GM06990 (cell line): Measurements from ENCODE around the gene ARID5B.

Experiments used
- DNase-seq: peaks from one replicate; pipeline ENCODE4 v3.0.0-alpha.2; 2011; ENCODE audit not compliant: insufficient read length; ENCODE audit errors: extremely low read depth
- H3K27me3 ChIP-seq: replicated peaks from 2 replicates; pipeline ENCODE4 v1.6.0; 2011; ENCODE audit warnings: low read length; ENCODE audit not compliant: control insufficient read depth, insufficient read depth
- H3K36me3 ChIP-seq: 2 replicates; pipeline ENCODE4 v1.5.1; 2011; ENCODE audit warnings: low read length; ENCODE audit not compliant: control insufficient read depth, insufficient read depth
- H3K4me3 ChIP-seq: replicated peaks from 2 replicates; pipeline ENCODE4 v1.5.1; 2011; ENCODE audit warnings: low read depth, mild to moderate bottlenecking, control low read depth, low read length
- CTCF ChIP-seq: IDR thresholded peaks from 2 replicates; pipeline ENCODE4 v1.5.1; 2011; ENCODE audit warnings: low read length, control low read depth, mild to moderate bottlenecking, inconsistent platforms; ENCODE audit not compliant: insufficient read depth, poor library complexity, severe bottlenecking

The ARID5B gene

GRCh38 chr10:61890881-61891409 is 10.6 kb upstream of the ARID5B start:
- H3K36me3 ChIP-seq, result no peaks in the 10 kb centered on the region
- no peak for TF ChIP-seq CTCF
- no peak overlapping the region for H3K4me3 ChIP-seq
- no peak for DNase-seq
- H3K27me3 ChIP-seq, result no peaks in the 10 kb centered on the region; the same call in 1 of the 2 replicates

DNA sequence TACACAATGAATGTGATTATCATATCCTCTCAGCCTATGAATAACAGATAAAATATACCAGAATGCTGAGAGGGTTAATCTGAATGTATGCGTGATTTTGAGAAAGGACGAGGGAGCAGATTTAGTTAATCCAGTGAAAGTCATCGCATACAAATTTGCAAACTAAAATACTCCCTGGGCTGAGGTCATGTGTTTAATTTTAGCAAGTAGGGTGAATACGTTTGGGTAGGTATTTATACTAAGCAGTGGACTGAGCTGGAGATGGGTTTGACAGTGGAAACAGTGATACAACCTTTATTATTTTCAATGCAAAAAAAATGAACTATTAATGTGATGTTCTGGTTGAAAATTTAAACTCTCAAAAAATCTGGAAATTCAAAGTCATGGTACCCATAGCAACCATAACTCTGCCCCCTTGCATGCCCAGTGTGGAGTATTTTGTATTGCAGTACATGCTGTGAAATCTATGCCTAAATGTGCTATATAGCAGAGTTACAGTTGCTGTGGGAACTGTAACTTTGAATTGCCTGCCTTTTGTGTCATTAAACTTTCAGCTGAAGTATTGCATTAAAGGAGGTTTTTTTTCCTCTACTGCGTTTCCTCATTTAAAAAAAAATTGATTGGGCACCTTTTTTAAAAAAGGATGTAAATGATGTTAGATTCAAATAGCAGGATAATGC is 9.5 kb upstream of the ARID5B start:
- no peak for TF ChIP-seq CTCF
- no peaks in the 10 kb centered on the region for H3K36me3 ChIP-seq
- H3K4me3 ChIP-seq, result no peak overlapping the region
- DNase-seq, result no peak
- no peaks in the 10 kb centered on the region; the same call in 1 of the 2 replicates for H3K27me3 ChIP-seq

GRCh38 chr10:61892961-61893360 is 8.5 kb upstream of the ARID5B start:
- no peak overlapping the region for H3K4me3 ChIP-seq
- no peak for DNase-seq
- TF ChIP-seq CTCF, result no peak
- no peaks in the 10 kb centered on the region for H3K27me3 ChIP-seq
- no peaks in the 10 kb centered on the region for H3K36me3 ChIP-seq

DNA sequence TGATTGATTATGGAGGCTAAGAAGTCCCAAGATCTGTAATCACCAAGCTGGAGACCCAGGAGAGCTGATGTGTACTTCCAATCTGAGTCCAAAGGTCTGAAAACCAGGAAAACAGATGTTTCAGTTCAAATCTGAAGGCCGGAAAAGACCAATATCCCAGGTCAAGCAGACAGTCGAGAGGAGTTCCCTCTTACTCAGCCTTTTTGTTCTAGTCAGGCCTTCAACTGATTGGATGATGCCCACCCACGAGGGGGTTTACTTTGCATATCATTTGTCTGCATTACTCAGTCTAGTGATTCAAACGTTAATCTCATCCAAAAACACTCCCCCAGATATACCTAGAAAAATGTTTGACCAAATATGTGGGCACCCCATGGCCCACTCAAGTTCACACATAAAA is 7.4 kb upstream of the ARID5B start:
- Histone ChIP-seq H3K27me3 (no peaks in the 10 kb centered on the region), H3K4me3 (no peak overlapping the region), H3K36me3 (no peaks in the 10 kb centered on the region)
- DNase-seq, result no peak
- no peak for TF ChIP-seq CTCF

- H3K4me3 ChIP-seq, result no peak overlapping the region
- H3K36me3 ChIP-seq, result no peaks in the 10 kb centered on the region
- no peaks in the 10 kb centered on the region for H3K27me3 ChIP-seq
- no peak for DNase-seq
- TF ChIP-seq CTCF, result no peak
Measured at GRCh38 chr10:61895898-61896600, 5.5 kb upstream of the ARID5B start.
